ENCODE measurements around the gene QRICH1.
A peak's percentile ranks its signal among the peaks of the same experiment; 100 is the strongest.

The QRICH1 gene

DNA sequence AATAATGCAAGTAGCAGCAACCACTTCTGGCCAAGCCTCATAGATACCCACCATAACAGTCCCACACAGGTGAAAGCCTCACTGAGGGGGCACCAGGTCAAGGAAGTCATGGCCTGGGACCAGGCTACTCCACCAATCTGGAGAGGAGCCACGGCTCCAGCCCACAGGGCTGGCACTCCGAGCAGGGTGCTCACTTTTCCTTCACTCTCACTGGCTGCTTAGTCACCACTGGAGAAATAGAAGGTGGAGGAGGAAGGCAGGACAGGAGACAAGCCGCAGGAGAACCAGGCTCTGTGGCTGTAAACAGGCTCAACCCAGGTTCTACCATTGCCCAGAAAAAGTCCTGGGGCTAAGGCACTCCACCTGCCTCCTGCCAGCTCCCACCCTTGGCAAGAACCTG is 25.6 kb upstream of the QRICH1 start:
- no peak for DNase-seq

- DNase-seq, result no peak
Measured at GRCh38 chr3:49119036-49119435, 25.2 kb upstream of the QRICH1 start.

- no peak for DNase-seq
Measured at GRCh38 chr3:49112262-49112661, 18.4 kb upstream of the QRICH1 start.

- no peak for DNase-seq
Measured at GRCh38 chr3:49111347-49111746, 17.5 kb upstream of the QRICH1 start.

GRCh38 chr3:49110780-49111179 is 16.9 kb upstream of the QRICH1 start:
- no peak for DNase-seq

DNA sequence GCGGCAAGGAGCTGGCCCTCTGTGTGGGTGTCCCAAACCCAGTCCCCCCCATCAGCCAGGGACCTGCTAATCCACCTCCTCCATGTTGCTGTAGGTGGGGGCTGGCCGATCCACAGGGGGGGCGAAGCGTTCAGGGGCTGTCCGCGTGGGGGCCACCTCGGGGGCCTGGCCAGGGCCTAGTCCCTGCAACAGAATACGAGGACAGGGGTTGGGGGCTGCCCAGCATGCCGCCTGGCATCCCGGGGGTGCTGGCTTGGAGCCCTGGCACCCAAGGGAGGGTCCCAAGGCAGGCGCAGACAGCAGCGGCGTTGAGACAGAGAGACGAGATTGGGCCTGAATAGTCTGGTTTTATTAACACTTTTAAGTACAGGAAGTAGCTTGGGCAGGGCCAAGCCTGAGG is 14.5 kb upstream of the QRICH1 start:
- DNase-seq, result no peak

DNA sequence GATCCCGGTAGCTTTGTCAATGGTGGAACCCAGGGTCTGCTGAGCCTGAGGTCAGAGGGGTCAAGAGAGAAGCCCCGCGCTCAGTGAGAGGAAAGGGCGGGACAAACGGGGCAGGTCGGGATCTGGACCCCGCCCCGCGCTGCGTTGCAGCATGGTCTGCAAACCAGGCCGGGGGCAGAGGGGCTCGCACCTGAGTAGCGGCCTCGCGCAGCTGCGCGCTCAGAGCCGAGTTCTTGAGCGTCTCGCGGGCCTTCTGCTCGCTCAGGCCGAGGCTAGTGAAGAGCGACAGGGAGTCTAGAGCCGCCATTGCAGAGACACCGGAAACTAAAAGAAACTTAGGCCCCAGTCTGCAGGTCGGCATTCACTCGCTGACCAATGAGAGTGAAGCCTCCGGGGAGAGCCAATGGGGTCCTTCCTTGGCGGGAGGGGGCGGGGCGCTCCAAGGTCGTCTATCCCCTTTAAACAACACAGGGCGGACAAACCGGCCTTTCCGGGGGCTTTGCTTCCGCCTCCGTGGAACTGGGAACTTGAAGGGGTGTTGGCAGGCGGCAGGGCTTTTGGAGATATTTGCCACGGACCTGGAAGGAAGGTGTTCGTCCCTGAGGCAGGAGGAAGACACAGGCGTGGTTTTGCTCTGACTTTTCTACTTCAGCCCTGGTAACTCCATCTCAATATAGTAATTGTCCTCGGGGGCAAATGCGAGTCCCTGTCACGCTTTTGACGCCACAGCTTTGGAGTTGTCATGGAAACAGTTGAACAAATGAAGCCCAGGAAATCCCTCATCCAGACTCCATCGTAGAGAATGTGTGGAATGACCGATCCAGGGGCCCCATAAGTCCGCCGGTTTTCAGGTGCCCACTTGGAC is 10.8 kb upstream of the QRICH1 start, which contains the start of gene QARS1:
Gene QARS1, minus strand, starts transcription at position 331 of the 865 bp plus-strand sequence. Its CDS starts 24 bp downstream, at position 307.
- peak; percentile 88 for DNase-seq

GRCh38 chr3:49104052-49104426 is 10.2 kb upstream of the QRICH1 start:
- DNase-seq, result no peak

DNA sequence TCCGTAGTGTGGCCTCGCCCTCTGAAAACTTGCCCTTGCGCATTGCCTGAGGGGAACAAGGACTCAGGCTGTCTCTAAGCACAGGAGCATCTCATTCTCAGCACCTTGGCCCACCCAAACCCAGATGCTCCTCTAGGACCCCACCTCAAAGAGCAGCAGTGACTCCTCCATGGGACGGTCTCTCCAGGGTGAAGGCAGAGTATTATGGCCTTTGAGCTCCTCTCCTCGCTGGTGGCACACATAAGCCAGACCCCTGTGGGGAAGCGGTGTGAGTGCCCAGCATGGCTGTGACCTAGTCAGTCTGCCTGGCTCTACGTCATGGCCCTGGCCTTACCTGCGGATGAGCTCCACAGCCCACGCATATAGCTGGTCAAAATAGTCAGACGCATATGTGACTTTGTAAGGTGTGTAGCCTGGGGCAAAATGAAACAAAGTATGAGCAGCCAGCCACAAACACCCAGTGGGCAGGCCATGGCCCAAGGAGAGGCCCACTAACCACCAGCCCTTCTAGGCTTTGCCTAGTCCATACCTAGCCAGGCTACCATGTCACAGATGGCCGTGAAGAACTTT is 6.3 kb upstream of the QRICH1 start:
- DNase-seq, result no peak

- no peak for DNase-seq
Measured at GRCh38 chr3:49098910-49099630, 5.2 kb upstream of the QRICH1 start.

DNA sequence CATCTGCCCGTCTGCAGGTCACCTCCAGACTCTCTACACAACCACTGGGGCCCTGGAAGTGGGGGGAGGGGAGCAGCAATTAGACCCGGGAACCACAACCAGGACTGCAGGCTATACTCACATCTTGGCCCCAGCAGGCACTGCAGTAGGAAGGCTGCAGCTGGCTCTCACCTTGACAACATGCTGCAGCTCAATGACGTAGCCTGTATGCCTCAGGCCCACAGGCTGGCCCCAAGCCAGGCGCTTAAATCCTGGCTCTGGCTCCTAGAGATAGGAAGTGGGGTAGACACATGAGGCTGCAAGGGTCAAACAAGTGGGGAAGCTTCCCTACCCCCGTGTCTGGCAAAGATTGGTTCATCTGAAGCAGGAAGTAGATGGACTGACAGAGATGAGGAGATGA is 4.6 kb upstream of the QRICH1 start:
- no peak for DNase-seq

DNA sequence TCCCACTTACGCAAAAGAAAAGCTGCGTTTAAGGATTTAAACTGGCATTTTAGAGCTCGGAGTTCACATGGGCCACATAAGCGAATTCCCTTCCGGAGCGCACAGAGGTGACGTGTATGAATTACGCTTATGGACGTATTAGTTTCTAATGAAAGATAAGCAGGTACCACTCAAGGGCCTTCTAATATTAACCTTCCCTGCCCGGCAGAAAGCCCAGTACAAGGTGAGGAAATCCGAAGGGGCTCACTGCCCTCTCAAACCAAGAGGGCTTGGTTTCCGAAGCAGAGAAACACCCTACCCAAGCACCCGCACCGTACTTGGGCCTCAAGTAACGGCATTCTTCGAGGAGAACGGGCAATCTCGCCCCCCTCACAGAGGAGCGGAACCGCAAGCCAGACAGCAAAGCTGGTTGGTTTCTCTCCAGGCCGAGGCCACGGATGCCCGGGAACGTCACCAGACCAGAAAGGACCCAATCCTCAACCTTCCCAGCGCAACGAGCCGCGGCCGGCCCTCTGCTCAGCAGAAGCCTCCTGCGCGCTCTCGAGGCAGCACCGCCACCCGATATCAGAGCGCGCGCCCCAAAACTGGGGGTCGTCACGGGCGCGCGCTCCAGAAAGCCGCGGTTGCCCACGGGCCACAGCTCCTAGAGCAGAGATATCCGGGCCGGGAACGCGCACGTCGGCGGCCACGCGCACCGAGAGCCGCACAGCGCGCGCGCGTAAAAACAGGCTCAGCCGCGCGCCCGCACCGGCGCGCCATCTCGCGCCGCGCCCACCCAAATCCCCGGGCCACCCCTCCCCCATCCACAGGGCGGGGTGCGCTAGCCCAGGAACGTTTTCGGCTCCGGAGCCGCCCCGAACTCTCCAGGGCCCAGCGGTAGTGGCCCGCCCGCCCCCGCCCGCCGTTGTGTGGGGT is 676 bp downstream of the QRICH1 start:
- DNase-seq, result peak; percentile 84

DNA sequence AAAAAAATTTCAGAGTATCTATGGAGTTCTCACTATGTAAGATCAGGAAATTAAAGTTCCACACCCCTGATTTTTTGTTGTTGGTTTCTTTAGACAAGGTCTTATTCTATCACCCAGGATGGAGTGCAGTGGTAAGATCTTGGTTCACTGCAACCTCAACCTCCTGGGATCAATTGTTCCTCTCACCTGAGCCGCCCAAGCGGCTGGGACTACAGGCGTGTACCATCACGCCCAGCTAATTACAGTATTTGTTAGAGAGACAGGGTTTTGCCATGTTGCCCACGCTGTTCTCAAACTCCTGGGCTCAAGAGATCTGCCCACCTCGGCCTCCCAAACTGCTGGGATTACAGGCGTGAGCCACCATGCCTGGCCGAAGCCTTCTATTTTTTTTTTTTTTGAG is 12.4 kb downstream of the QRICH1 start:
- DNase-seq, result no peak

- no peak for DNase-seq
Measured at GRCh38 chr3:49079270-49079669, 14.6 kb downstream of the QRICH1 start.

DNA sequence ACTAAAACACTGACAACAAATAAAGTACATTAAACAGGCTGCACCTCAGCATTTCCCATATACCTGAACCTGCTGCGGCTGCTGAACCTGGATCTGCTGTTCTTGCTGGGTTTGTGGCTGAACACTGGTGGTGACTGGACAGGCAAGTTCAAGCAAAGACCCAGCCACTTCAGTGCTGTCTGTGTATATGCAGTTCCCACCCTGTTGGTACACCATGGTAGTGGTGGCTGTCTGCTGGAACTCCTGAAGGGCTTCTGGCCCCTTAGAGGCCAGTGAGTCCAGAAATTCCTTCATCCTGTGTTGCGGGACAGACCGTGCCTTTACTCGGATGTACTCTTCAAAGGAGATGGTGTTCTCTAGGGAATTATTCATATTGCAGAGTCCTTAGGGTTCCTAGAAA is 17.2 kb downstream of the QRICH1 start:
- DNase-seq, result no peak

- DNase-seq, result no peak
Measured at GRCh38 chr3:49076116-49076515, 17.8 kb downstream of the QRICH1 start.

GRCh38 chr3:49058011-49058410 is 35.9 kb downstream of the QRICH1 start:
- no peak for DNase-seq

DNA sequence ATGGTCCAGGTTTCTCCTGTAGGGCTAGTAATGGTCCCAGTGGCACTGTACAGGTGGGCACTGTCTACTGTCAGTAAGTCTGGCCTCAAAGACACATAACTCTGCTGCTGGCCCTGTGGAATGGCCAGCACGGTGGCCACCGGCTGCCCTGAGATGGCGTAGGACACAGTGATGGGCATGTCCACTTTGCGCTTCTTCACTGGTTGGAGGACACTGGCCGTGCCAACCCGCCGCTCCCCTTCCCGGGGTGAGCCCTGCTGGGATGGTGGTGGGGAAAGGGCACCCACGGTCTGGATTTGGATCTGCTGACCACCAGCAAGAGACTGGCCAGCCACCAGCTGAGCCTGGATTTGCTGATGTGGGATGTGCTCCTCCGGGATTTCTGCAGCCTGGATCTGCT is 36.6 kb downstream of the QRICH1 start:
- DNase-seq, result no peak

GRCh38 chr3:49054344-49054862 is 39.5 kb downstream of the QRICH1 start:
- DNase-seq, result no peak

DNA sequence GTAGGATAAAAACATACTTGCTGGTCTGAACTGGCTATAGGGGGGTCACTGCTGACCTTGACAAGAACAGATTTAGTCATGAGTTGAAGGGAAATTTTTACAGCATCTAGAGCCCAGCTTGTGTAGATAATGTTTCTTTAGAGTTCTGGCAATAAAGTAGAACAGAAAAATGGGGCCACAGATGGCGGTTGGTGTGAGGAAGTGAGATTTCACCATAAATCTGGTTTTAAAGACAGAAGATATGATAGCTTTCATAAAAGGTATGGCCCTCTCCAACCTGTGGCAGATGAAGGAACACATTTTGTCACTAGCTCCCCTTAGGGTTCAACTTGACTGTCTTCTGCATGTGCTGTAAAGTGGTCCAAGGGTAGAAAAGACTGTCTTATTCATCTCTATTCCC is 40.3 kb downstream of the QRICH1 start:
- DNase-seq, result no peak

DNA sequence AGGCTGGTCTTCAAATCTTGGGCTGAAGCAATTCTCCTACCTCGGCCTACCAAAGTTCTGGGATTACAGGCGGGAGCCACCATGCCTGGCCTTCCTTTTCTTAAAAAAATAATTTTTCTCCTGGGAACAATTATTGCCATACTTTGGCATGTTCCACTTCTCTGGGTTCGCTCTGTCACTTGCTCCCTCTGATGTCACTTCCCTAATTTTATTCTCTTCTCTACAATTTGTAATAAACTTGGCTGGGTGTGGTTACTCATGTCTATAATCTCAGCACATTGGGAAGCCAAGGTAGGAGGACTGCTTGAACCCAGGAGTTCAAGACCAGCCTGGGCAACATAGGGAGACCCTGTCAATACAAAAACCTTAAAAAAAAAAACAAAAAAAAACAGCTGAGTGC is 58.6 kb downstream of the QRICH1 start:
- DNase-seq, result no peak

GRCh38 chr3:49034650-49035049 is 59.2 kb downstream of the QRICH1 start:
- DNase-seq, result no peak

Measured in activated naive CD4-positive, alpha-beta T cell treated with anti-CD3 and anti-CD28 coated beads, Interleukin-2, amount 50 U/mL, for 16 hours (primary cell).